GM21737 (cell line): ENCODE data around the gene OSBP2.

Experiments
- ATAC-seq: cut with Tn5 transposase; IDR thresholded peaks from one replicate; pipeline ENCODE4 v1.9.1; 2021; ENCODE audit warnings: mild to moderate bottlenecking, moderate library complexity; ENCODE audit not compliant: unreplicated experiment

OSBP2 gene

GRCh38 chr22:30890686-30891442 lies 196.2 kb downstream of the OSBP2 start:
- ATAC-seq: no peak

DNA sequence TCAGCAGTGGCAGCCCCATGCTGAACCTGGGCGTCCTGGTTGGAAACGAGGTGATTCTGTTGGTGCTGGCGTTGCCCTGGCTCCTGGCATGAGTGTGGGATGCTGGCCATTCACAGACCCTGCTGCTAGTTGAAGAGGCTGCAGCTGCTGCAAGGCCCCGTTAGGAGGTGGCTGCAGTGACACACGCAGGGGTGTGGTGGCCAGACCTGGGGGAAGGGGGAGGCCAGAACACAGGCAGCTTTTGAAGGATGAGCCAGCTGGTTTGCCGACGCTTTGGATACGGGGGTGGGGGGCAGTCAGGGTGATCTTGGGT lies 196.7 kb downstream of the OSBP2 start:
- ATAC-seq: no peak

- no peak for ATAC-seq
Measured at GRCh38 chr22:30891781-30892180, 197.1 kb downstream of the OSBP2 start.

DNA sequence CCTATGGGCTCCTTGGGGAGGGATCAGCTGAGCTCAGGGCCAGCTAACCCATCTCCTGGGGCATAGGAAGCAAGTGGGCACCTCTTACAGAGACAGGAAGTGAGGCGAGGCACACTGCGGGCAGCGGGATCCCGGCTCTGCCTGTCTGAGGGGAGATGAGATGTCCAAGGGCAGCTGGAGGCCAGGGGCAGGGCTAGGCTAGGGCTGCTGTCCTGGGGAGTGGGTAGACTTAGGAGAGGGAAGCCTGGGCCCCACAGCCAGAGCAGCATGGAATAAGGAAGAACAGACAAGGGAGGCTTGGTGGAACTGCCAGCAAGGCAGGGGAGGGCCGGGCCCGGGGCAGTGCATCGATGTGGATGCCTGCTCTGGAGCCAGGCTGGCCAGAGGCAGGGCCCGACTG lies 197.6 kb downstream of the OSBP2 start:
- no peak for ATAC-seq

DNA sequence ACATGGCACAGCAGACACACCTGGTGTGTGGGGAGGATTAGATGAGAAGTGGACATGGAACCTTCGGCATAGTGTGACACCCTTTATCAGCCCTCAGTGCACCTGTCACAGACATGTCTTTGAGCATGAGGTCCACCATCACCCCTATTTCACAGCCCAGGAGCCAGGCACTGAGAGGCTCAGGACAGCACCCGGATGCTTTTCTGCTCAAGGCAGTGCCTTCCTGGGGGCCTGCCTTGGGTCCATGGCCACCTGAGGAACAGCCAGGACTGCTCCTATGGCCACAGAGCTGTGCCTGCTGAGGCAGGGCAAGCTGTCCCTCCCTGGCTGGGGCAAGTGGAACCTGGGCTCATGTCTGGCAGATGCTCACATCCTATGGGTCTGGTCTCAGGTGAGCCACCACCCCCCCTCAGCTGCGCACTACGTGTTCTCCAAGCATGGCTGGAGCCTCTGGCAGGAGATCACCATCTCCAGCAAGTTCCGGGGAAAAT lies 198.1 kb downstream of the OSBP2 start:
- ATAC-seq: no peak

DNA sequence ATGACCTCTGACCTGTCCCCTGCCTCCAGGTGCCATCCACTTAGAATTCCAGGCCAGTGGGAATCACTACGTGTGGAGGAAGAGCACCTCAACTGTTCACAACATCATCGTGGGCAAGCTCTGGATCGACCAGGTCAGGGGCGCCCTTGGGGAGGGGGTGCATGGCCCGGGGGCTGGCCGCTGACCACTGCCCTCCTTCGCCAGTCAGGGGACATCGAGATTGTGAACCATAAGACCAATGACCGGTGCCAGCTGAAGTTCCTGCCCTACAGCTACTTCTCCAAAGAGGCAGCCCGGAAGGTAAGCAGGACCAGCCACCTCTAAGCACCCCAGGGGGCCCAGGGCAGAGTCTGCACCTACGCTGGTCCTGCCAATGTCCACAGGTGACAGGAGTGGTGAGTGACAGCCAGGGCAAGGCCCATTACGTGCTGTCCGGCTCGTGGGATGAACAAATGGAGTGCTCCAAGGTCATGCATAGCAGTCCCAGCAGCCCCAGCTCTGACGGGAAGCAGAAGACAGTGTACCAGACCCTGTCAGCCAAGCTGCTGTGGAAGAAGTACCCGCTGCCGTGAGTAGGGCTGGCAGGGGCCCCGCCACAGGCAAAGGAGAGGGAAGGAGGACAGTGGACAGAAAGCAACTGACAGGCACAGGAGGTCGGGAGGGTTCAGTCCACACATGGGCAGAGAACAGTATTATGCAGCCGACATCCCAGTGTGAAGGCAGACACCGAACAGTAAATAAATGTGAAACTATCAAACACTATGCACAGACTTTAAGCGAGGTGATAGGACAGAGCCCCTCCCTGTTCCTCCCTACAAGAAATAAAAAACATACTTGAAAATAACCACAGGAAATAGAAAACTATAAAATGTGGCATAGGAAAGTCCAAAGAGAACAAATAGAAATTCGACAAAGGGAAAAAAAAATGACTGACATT lies 199.0 kb downstream of the OSBP2 start:
- ATAC-seq: no peak

DNA sequence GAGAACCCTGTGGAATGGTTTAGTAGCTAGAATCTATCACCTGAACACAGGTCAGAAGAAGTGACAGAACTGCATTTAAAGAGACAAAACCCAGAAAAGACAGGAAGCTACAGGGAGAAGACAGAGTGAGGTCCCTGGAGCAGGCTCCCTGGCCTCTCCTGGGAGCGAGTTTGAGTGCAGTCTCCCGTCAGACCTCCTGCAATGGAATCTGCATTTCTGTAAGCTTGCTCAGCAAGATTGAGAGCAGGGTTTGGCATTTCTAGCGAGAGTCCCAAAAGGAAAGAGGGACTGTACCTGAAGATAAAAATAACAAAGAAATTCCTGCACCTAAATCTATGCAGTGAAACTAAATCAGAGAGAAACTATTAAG lies 199.7 kb downstream of the OSBP2 start:
- ATAC-seq: no peak

- ATAC-seq: no peak
Measured at GRCh38 chr22:30902496-30903357, 208.1 kb downstream of the OSBP2 start.

GRCh38 chr22:30903876-30904460 lies 209.3 kb downstream of the OSBP2 start:
- ATAC-seq: no peak

GRCh38 chr22:30905696-30906341 lies 211.1 kb downstream of the OSBP2 start:
- no peak for ATAC-seq

GRCh38 chr22:30906411-30906810 lies 211.7 kb downstream of the OSBP2 start:
- ATAC-seq: no peak

- ATAC-seq: no peak
Measured at GRCh38 chr22:30906946-30907345, 212.3 kb downstream of the OSBP2 start.

GRCh38 chr22:30908051-30908461 lies 213.4 kb downstream of the OSBP2 start:
- no peak for ATAC-seq

DNA sequence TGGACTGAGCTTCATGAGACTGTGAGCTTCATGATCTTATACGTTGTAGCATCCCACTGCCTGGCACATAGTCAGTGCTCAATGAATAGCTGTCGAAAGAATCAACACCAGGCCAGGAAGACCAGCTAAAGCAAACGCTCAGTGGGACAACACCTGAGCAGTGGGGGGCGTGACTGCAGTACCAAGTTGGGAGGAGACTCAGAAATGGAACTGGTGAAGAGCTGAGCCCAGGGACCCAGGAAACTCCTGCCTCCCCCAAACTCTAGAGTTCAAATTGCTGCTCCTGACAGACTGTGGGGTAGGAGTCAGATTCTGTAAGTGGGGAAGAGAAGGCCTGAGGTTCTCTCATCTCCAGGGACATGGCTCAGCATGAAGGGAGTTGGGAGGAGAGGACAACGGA lies 214.6 kb downstream of the OSBP2 start:
- ATAC-seq: no peak

DNA sequence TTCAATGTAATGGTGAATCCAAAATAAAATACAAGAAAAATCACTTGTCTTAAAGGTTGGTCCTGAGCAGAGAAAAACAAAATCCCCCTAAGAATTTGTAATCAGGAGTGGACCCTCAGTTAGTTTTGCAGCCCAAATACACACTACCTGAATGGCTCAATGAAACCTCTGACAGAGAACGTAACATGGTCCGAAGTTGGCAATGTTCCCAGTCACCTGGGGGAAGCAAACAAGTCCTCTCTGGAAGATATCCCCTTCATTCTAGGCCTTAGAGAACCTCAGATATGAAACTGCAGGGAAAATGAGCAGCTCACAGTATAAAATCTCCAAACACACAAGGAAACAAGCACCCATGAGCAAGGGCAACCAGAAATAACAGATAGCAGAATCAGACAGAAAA lies 215.7 kb downstream of the OSBP2 start:
- ATAC-seq: no peak

GRCh38 chr22:30918761-30919160 lies 224.1 kb downstream of the OSBP2 start:
- no peak for ATAC-seq

DNA sequence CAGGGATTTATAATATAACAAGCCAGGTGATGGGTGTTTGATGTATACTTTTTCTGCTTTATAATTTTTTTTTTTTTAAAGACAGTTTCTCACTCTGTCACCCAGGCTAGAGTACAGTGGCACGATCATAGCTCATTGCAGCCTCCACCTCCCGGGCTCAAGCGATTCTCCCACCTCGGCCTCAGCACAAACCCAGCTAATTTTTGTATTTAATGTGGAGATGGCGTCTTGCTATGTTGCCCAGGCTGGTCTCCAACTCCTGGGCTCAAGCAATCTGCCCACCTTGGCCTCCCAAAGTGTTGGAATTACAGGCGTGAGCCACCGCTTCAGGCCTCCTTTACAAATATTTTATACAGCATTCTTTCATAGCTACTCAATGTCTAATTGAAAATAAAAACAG lies 225.3 kb downstream of the OSBP2 start:
- no peak for ATAC-seq

DNA sequence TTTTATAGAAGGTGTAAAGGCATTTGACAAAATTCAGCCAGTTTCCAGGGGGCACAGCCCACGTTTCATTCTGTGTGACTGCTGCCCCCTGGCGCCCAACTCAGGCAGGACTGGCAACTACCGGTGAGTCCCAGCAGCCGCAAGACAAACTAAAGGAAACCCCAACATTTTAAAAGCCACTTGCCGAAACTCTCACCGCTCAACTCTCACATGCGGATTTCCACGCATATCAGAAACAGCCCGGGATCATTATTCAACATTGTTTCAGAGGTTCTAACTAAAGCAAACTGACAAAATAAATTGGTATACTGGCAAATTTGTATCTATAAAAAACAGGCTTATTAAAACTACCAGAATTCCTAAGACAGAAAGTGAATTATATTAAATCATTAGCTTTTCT lies 225.7 kb downstream of the OSBP2 start:
- no peak for ATAC-seq

DNA sequence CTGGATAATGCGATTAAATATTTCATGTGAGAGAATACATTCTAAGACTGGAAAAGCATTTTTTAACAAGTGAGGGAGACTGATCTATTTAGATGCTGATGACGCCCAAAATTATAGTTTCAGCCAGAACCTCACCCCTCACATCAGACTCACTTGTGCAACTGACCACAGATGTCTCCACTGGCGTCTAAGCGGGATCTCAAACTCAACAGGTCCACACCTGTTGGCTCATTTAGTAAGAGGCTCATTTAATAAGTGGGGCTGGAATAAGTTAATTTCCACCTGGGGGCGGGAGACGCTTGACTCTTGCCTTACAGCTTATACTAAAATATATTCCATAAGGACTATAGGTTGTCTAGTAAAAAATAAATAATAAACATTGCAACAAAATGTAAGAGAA lies 226.4 kb downstream of the OSBP2 start:
- ATAC-seq: no peak

DNA sequence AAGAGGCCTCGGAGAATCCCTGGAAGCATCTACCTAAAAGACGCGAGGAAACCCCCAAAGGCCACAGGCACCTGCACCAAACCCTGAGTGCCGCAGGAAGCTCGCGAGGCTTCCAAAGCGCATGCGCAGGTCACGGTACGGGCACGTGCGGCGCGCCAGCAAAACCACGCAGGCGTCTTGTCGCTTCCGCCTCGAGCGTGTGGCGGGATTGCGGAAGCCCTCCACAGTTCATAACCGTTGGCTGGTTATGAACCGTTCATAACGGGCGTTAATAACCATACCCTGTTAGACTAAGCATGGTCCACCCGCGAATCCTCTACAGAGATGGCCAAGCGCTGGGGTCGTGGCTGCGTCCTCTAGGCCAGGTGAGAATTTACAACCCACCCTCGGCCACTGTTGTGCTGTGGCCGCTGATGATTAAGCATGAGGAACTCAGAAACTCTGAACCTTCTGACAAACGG lies 227.5 kb downstream of the OSBP2 start:
- ATAC-seq: no peak
